Suppressor macrophage treated with lipopolysaccharide for 4 hours (primary cell): ENCODE data around the gene LARGE1.

Experiments
- DNase-seq: peaks from one replicate; pipeline ENCODE4 v3.0.0-alpha.2; 2020

The LARGE1 gene

GRCh38 chr22:33337524-33337923 is 582.8 kb downstream of the LARGE1 start:
- no peak for DNase-seq

GRCh38 chr22:33335611-33336279 is 584.5 kb downstream of the LARGE1 start:
- no peak for DNase-seq

- no peak for DNase-seq
These were observed 587.7 kb downstream of the LARGE1 start for GRCh38 chr22:33332538-33332937.

- no peak for DNase-seq
These were observed 589.3 kb downstream of the LARGE1 start for GRCh38 chr22:33331017-33331416.

DNA sequence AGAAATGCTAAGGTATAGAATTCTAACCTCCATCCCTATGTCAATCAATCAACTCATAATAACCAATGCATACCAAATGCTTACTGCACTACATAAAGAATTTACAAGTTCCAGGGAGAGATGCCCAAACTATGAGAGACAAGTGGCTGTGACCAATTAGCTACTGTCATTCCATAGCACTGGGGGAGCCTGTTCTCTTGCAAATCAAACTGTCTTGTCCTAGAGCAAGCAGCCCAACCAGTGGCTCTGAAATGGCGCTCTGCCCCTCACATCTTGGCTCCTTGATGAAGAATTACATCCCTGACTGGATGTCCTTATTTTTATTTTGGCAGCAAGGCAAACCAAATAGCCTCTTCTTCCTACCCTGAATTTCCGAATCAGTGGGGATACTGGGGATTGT is 589.7 kb downstream of the LARGE1 start:
- no peak for DNase-seq

- DNase-seq: no peak
These were observed 590.9 kb downstream of the LARGE1 start for GRCh38 chr22:33329398-33329797.

GRCh38 chr22:33328789-33329296 is 591.4 kb downstream of the LARGE1 start:
- DNase-seq: no peak

GRCh38 chr22:33327348-33327860 is 592.9 kb downstream of the LARGE1 start:
- DNase-seq: no peak

GRCh38 chr22:33326540-33327295 is 593.6 kb downstream of the LARGE1 start:
- no peak for DNase-seq

DNA sequence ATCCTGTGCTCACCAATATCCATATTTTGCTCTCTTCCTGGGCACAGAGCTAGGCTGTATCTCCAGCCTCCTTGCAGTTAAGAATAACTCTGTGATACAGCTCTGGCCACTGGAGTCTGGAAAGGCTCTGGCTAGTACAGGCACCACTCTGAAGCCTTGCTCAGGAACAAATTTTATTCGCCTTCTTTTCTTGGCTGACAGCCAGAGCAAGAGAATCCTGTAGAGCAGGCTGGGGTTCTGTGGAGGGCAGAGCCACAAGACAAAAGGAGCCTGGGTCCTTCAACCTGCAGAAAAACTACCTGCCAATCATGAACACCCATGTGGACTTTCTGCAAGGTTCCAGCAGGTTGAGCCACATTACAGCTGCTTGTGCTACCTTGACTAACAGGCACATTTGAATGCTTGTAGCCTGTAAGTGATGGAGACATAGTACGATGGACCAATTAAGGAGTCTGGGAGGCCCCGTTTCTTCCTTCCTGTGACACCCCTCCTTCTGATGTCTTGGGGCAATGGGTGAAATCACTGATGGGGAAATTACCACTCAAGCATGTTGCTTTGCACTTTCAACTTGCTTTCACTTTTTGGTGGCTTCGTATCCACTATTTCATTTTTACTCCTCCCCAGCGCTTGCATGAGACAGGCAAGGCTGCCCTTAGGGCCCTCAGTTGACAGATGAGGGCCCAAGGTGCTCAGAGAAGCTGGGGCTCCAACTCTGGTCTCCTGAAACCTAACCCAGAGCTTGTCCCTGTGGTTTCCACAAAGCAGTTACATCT is 594.9 kb downstream of the LARGE1 start:
- no peak for DNase-seq

- no peak for DNase-seq
These were observed 596.0 kb downstream of the LARGE1 start for GRCh38 chr22:33324228-33324627.

- DNase-seq: no peak
These were observed 598.8 kb downstream of the LARGE1 start for GRCh38 chr22:33321466-33321865.

DNA sequence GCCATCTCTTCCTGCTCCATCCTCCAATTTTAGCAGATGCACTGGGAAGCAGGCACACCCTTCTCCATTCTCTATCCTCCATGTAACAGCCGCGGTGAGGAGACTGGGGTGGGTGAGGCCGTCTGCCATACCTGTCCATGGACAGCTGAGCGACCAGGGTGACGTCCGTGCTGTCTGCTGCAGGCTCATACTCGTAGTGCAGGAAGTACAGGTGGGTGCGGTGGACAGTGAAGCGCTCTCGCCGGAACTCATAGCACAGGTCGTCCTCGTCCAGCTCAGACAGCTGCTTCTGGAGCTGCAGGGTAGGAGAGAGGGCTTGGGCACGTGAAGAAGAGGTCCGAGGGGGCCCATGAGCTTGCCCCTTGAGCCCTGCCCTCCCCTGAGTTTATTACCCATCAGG is 604.3 kb downstream of the LARGE1 start:
- no peak for DNase-seq

DNA sequence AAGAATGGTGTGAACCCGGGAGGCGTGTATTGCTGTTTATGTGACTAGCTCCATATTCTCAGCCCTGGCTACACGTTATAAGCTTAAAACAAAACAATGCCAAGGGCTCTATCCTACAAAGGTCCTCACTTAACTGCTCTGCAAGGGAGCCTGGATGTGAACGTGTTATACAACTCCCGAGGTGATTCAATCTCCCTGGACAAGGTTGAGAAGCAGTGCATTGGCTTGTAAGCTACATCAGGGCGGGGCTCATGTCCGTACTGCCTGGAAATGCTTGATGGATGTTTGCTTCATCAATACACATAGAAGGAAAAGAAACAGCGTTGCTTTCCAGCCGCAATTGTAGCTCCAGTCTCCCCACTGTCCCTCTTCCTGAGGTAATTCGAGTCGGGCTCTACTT is 605.2 kb downstream of the LARGE1 start:
- DNase-seq: no peak

DNA sequence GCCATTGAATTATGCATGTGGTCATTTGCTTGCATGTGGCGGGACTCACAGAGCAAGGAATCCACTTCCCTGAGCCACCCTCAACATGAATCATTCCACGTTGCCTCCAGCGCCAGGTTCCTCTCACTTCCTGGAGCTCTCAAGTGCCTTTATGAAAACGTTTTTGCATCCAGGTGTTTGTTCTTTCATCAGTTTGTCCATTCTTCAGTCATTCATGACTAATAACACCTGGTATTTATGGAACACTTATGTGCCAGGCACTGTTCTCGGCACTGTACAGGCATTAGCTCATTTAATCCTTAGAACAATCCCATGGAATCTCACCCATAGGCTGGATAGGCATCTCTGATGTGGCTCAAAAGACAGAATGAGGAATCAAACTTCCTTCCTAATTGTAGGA is 606.0 kb downstream of the LARGE1 start:
- no peak for DNase-seq

GRCh38 chr22:33303099-33303498 is 617.2 kb downstream of the LARGE1 start:
- no peak for DNase-seq

- DNase-seq: no peak
These were observed 617.7 kb downstream of the LARGE1 start for GRCh38 chr22:33302549-33302948.

GRCh38 chr22:33302049-33302545 is 618.2 kb downstream of the LARGE1 start:
- DNase-seq: peak; percentile 69

DNA sequence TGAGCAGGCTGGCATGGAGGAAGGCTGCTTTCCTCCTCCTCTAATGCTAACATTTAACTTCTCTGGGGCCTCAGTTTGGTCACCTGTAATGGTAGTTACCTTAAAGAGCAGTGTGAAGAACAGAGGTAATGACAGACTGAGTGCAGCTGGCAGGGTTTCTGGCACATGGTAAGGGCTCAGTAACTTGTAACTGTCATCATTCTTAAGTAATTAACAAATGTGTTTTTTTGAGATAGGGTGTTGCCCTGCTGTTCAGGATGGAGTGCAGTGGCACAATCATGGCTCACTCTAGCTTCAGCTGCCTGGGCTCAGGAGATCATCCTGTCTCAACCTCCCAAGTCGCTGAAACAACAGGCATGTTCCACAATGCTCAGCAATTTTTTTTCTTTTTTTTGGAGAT is 620.1 kb downstream of the LARGE1 start:
- no peak for DNase-seq

DNA sequence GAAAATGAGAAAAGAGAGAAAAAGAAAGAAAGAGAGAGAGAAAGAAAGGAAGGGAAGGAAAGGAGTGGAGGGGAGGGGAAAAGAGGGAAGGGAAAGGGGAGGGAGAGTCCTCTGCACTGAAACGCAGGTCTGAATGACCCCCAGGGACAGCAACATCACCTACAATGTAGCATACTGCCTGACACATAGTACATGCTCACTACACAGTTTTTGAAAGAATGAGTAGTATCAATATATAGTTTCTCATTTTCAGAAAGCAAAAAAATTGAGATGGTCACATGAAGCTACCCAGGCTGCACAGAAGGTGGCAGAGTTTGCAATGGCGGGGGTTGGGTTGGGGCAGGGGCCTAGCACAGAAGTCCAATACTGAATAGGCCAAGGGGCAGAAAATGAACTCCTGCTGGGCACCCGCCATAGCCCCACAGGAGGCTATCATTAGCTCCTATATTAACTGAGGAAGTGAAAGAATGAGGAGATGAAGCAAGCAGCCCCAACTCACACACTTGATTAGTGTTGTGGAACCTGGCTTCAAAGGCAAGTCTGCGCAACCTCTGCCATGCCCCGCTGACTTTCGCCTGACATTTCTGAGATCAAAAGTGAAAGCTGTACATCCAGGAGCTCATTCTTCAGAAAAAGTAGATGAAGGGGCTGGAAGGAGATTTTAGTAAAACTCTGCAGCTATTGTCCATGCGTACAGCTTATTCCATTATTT is 620.9 kb downstream of the LARGE1 start:
- peak; percentile 47 for DNase-seq

- no peak for DNase-seq
These were observed 623.3 kb downstream of the LARGE1 start for GRCh38 chr22:33296941-33297340.

- DNase-seq: no peak
These were observed 632.2 kb downstream of the LARGE1 start for GRCh38 chr22:33288078-33288477.

DNA sequence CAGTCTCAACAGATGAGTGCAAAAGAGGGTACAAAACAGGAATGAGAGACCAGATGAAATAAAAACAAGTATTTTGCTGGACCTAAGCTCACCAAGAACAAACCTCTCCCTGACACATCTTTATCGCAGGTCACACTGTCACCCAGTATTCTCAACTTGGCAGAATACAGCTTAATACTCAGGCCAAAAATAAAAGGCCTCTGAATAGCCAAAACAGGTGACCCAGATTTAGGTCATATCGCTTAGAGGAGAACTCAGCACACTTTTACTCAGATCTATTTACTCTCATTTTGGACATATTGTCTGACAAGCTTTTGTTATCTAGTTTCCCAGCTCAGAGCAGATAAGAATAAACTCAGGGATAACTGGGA is 645.2 kb downstream of the LARGE1 start:
- no peak for DNase-seq
